T-helper 1 cell treated with Interleukin-12 subunit alpha and Interleukin-12 subunit beta and Interleukin-4 antibody, amounts not matched to agents 30 μg/mL and 1 μg/mL, for 36 hours (primary cell): ENCODE results near the gene MIS18A.
A peak's percentile ranks its signal among the peaks of the same experiment; 100 is the strongest.

Experiments used
- H3K27ac Mint-ChIP-seq: one replicate; pipeline ENCODE4 v1.8.0; 2021; ENCODE audit warnings: mild to moderate bottlenecking, mixed read lengths
- H3K27me3 Mint-ChIP-seq: one replicate; pipeline ENCODE4 v1.8.0; 2021; ENCODE audit warnings: low read depth, mixed read lengths
- H3K36me3 Mint-ChIP-seq: one replicate; pipeline ENCODE4 v1.8.0; 2021; ENCODE audit warnings: low read depth, mixed read lengths
- H3K4me1 Mint-ChIP-seq: one replicate; pipeline ENCODE4 v1.8.0; 2021; ENCODE audit warnings: low read depth, mixed read lengths
- H3K4me3 Mint-ChIP-seq: one replicate; pipeline ENCODE4 v1.8.0; 2021; ENCODE audit warnings: mild to moderate bottlenecking, moderate library complexity, mixed read lengths
- H3K9me3 Mint-ChIP-seq: one replicate; pipeline ENCODE4 v1.8.0; 2021; ENCODE audit warnings: mixed read lengths

MIS18A gene

DNA sequence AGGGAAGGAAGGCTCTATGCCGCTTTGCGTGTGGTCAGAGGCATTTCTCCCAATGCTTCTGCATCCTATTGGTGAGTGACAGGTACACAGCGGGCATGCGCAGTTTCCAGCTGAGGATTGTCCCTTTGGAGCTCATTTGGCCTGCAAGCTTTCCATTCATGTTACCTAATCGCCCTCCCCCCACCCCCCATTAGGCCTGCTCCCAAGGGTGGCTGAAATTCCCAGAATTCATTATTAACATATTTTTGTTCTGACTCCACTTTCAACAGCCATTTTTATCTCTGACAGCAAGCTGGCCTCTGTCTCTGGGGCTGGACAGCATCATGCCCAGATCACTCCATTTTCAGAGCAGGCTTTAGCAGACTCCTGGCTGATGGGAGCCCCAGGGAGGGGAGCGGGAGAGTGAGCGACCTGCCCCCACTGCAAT lies 25.6 kb downstream of the MIS18A start:
- no peak overlapping the region for H3K27ac Mint-ChIP-seq
- peaks cover 15% of the 10 kb centered on the region for H3K27me3 Mint-ChIP-seq
- H3K4me3 Mint-ChIP-seq: no peak overlapping the region
- H3K4me1 Mint-ChIP-seq: no peaks in the 10 kb centered on the region
- H3K9me3 Mint-ChIP-seq: peaks cover 17% of the 10 kb centered on the region
- H3K36me3 Mint-ChIP-seq: no peaks in the 10 kb centered on the region

DNA sequence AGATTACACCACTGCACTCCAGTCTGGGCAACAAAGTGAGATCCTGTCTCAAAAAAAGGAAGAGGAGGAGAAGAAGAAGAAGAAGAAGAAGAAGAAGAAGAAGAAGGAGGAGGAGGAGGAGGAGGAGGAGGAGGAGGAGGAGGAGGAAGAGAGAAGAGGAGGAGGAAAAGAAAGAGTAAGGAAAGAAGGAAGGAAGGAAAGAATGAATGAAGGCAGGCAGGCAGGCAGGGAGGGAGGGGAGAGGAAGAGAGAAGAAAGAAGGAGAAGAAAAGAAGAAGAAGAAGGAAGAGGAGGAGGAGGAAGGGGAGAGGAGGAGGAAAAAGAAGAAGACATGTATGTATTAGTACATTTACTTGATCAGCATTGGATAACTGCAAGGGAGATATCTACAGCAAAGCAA lies 26.7 kb downstream of the MIS18A start:
- no peaks in the 10 kb centered on the region for H3K36me3 Mint-ChIP-seq
- peaks cover 20% of the 10 kb centered on the region for H3K27me3 Mint-ChIP-seq
- peaks cover 17% of the 10 kb centered on the region for H3K9me3 Mint-ChIP-seq
- no peaks in the 10 kb centered on the region for H3K4me1 Mint-ChIP-seq
- H3K27ac Mint-ChIP-seq: no peak overlapping the region
- H3K4me3 Mint-ChIP-seq: no peak overlapping the region

DNA sequence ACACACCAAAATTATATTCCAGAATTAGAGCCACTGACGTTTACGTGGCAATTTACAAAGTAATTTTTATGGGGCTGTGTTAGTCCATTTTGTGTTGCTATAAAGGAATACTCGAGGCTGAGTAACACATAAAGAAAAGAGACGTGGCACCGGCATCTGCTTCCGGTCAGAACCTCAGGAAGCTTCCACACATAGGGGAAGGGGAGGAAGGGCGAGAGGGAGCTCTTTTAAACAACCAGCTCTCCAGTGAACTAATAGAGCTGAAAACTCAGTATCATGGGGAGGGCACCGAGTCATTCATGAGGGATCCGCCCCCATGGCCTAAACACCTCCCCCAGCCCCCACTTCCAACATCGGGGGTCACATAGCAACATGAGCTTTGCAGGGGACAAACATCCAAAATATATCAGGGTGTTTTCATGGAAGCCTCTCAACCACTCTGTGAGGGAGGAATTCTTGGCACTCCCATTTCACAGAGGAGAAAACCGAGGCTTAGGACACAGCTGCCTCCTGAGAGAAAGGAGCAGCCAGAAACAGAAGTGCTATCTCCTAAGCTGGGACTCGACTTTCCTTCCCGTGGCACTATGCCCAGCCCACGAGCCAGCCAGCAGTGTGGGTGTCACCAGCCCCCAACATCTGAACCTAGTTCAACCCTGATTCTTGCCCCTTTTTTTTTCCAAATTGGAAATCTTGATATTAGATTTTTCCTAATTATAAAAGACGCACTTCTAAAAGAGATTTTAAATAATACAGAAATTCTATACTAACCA lies 29.2 kb downstream of the MIS18A start:
- H3K27me3 Mint-ChIP-seq: peaks cover 25% of the 10 kb centered on the region
- no peak overlapping the region for H3K27ac Mint-ChIP-seq
- peaks cover 17% of the 10 kb centered on the region for H3K9me3 Mint-ChIP-seq
- H3K4me3 Mint-ChIP-seq: no peak overlapping the region
- no peaks in the 10 kb centered on the region for H3K36me3 Mint-ChIP-seq
- H3K4me1 Mint-ChIP-seq: no peaks in the 10 kb centered on the region

DNA sequence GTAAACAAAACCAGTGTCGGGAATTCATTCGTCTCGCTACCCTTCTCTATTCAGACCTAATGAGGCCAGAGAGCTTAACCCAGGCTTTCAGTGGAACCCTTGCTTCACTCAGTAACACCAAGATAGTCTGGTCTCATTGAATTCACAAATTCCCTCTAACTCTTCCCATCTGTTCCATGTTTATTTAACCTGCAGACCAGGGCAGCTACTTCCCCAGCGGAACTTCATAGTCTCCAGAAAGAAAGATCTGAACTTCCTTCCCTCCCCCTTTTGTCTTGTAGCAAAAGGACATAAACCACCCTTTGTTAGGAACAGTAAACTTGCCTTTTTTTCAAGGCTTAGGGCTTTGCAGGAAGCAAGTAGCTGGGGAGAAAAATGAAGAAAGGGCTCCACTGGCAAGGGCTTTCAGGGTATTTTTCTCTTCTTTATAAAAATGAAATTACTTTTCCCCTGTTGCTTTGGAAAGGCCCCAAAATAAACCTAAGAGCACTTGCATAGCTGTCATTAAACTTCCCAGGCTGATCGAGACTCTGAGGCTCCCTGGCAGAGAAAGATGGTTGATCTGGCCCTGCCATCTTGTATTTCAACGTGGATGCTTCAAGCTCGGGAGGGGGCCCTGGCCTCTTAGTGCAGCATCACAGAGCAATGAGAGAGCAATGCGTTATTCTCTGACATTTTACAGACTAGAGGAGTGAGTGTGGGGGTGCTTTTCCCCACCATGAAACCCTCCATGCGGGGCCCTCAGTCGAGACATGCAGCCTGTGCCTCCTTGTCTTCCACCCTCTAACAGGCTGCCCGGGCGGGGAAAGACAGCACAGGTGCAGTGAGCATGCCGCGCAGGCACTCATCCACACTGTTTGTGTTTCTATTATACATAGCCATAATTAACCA lies 30.0 kb downstream of the MIS18A start:
- H3K4me1 Mint-ChIP-seq: no peaks in the 10 kb centered on the region
- H3K36me3 Mint-ChIP-seq: no peaks in the 10 kb centered on the region
- H3K9me3 Mint-ChIP-seq: peaks cover 17% of the 10 kb centered on the region
- no peak overlapping the region for H3K27ac Mint-ChIP-seq
- H3K4me3 Mint-ChIP-seq: no peak overlapping the region
- peaks cover 29% of the 10 kb centered on the region for H3K27me3 Mint-ChIP-seq

DNA sequence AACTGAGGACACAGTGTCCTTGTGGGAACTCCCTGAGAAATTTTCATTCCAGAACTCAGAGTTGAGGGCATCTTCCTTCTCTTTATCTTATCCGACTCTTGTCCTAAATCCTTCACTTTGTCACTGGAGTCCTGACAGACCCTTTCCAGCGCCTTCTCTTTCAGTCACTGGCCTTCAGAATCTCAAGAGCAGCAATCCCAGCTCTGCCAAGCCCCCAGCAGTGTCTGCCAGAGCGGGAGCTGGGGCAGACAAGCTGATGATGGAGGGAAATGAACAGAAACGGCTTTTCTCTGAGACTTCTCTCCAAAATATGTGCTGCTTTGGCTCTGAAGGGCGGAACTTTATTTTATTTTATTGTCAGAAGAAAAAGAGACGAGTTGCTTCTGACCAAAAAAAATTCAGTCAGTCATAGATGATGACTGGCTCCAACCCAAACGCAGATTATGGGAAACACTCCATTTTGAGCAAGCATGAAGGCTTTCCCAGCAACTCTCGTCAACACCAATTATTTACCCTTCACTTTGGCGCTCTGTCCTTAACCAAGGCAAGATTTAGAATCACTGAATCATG lies 32.2 kb downstream of the MIS18A start:
- H3K9me3 Mint-ChIP-seq: peaks cover 15% of the 10 kb centered on the region
- H3K4me3 Mint-ChIP-seq: no peak overlapping the region
- no peak overlapping the region for H3K27ac Mint-ChIP-seq
- peaks cover 36% of the 10 kb centered on the region for H3K27me3 Mint-ChIP-seq
- no peaks in the 10 kb centered on the region for H3K36me3 Mint-ChIP-seq
- H3K4me1 Mint-ChIP-seq: no peaks in the 10 kb centered on the region

DNA sequence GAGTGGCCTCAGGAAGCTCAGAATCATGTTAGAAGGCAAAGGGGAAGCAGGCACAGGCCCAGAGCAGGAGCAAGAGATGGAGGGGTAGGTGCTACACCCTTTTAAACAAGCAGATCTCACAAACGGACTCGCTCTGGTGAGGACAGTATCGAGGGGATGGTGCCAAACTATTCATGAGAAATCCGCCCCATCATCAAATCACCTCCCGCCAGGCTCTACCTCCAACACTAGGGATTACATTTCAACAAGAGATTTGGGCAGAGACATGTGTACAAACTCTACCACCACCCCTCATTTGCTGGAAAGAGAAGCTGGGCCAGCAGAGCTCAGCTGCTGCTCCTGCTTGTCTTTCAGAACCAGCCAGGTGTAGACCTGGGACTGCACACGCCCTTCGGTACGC lies 32.9 kb downstream of the MIS18A start:
- Mint-ChIP-seq H3K27ac (no peak overlapping the region), H3K36me3 (no peaks in the 10 kb centered on the region), H3K27me3 (peaks cover 32% of the 10 kb centered on the region), H3K4me3 (no peak overlapping the region), H3K4me1 (peaks cover 2% of the 10 kb centered on the region), H3K9me3 (peaks cover 8% of the 10 kb centered on the region)

DNA sequence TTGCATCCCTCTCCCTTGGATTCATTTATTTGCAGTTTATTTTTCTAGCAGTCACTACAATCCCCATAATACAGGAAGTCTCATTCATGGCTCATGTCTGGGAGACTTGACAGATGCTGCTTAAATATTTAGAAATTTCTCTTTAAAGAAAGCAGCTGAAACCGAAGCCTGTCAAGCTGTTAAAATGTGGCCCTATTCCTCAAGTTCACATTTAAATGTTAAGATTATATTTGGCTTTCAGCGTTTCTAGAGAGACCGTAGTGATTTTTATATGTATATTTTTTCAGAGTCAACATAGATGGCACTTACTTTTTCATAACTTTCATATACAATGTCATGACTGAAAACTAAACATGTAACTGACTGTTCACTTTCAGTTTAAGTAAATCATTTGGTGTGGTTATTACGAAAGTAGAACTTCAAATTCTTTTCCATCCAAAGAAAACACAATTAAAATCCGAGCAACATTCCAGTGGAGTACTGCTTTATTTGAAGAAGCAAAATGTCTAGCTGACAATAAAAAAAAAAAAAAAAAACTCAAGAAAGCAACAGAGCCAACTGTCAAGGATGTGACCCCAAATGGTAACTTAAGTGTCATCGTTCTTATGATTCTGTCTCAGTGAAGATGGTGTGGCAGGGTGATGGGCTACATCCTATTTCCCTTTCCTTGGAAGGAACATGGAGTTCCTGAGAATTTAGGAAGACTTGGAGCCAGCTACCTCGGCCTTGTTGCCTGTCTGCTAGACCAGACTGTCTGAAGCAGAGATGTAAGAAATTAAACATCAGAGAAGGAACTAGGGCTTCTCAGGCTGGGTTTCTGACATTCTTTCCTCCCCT lies 37.8 kb downstream of the MIS18A start:
- H3K27me3 Mint-ChIP-seq: peaks cover 24% of the 10 kb centered on the region
- peak overlapping the region; percentile 11 for H3K4me3 Mint-ChIP-seq
- peaks cover 9% of the 10 kb centered on the region for H3K9me3 Mint-ChIP-seq
- no peaks in the 10 kb centered on the region for H3K36me3 Mint-ChIP-seq
- peaks cover 7% of the 10 kb centered on the region for H3K4me1 Mint-ChIP-seq
- no peak overlapping the region for H3K27ac Mint-ChIP-seq

DNA sequence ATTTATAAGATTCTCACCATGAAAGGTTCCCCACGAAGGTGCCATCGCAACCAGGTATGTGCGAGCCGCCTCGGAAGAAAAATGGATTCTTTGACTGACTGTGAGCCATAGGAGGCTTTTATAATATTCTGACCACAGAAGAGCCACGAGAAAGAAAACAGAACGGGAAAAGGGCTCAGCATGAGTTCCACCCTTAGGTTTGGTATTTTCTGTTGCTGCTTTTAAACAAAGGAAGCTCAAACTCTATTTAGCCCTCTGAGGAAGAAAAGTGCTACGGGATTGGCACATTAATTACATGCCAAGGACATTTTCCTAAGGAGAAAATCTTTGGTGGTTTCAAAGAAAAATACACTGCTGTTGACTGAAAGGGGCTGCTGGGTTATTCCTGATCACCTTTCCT lies 39.3 kb downstream of the MIS18A start:
- no peak overlapping the region for H3K4me3 Mint-ChIP-seq
- peaks cover 9% of the 10 kb centered on the region for H3K9me3 Mint-ChIP-seq
- H3K36me3 Mint-ChIP-seq: no peaks in the 10 kb centered on the region
- H3K27me3 Mint-ChIP-seq: peaks cover 17% of the 10 kb centered on the region
- peaks cover 7% of the 10 kb centered on the region for H3K4me1 Mint-ChIP-seq
- no peak overlapping the region for H3K27ac Mint-ChIP-seq

DNA sequence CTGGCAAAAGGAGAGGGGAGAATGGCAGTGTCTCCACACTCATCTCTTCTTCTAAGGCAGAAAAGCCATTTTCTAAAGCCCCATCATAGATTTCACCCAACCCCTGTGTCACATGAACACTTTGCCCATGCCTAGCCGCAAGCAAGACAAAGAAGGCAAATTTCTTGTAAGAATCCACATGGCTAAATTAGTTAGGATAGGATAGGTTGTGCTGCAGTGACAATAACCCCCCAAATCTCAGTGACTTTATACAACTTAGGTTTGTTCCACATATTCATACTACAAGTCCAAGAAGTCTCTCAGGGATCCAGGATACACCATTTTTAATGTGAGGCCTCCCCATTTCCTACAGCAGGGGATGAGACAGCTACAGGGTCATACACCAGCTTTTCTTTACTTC lies 40.8 kb downstream of the MIS18A start:
- no peak overlapping the region for H3K4me3 Mint-ChIP-seq
- H3K36me3 Mint-ChIP-seq: no peaks in the 10 kb centered on the region
- no peak overlapping the region for H3K27ac Mint-ChIP-seq
- H3K9me3 Mint-ChIP-seq: peaks cover 9% of the 10 kb centered on the region
- peaks cover 6% of the 10 kb centered on the region for H3K27me3 Mint-ChIP-seq
- H3K4me1 Mint-ChIP-seq: peaks cover 7% of the 10 kb centered on the region

DNA sequence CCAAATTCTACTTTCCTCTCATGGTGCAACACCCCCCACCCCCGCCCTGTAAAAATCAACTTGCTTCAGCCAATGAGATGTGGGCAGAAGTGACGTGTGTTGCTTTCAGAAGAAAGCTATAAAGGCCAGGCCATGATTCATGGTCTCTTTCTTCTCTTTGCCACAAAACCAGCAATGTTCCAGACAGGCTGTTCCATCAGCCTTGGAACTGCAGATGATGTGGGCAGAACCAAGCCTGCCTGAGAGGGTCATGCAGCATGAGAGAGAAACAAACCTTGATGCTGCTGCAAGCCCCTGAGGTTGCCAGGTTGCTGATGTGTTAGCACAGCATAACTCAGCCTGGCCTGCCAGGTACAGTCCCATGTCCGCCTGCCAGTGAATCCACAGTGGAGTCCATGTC lies 41.8 kb downstream of the MIS18A start:
- no peak overlapping the region for H3K27ac Mint-ChIP-seq
- H3K4me1 Mint-ChIP-seq: peaks cover 7% of the 10 kb centered on the region
- H3K4me3 Mint-ChIP-seq: no peak overlapping the region
- no peaks in the 10 kb centered on the region for H3K27me3 Mint-ChIP-seq
- H3K9me3 Mint-ChIP-seq: peaks cover 9% of the 10 kb centered on the region
- H3K36me3 Mint-ChIP-seq: no peaks in the 10 kb centered on the region

DNA sequence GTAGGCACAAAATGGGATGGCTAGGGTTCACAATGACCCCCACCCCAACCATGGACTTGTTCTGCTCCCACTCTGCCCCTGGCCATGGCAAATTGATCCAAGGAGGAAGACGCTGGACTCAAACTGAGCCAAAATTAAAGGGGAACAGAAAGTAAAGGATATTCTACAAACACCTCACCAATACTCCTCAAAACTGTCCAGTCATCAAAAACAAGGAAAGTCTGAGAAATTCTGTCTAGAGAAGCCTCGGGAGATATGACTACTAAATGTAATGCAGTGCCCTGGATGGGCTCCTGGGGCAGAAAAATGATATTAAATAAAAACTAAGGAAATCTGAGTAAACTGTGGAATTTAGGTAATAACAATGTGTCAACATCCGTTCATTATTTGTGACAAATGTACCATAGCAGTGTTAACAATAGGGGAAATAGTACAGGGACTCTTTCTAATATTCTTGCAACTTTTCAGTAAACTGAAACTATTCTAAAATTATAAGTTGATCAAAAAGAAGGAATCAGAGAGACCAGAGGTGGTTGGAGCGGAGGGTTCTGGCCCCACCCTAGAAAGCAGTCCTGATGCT lies 45.0 kb downstream of the MIS18A start:
- Mint-ChIP-seq H3K4me1 (no peaks in the 10 kb centered on the region), H3K27ac (no peak overlapping the region), H3K27me3 (no peaks in the 10 kb centered on the region), H3K9me3 (peaks cover 7% of the 10 kb centered on the region), H3K36me3 (no peaks in the 10 kb centered on the region), H3K4me3 (no peak overlapping the region)

DNA sequence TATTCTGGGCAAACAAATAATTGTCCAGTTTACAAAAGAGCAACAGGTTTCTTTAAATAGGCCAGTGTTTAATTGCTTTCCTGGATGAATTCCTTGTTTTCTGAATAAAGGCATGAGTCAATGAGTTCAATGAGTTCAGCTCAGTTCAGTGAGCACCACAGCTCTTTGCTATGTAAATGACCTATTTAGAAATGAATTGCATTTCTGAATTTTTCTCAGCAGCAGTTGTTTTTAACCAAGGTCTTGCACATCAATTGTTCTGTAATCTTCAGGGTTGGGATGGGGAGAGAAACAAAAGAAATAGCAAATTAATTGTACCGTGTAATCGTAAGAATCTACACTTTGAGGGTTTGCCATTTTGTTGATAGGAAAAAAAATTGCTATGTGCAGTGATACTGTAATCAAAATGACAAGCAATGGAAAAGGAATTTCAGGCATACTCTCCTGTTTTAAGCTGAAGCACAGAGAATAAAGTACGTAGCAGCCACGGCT lies 45.7 kb downstream of the MIS18A start:
- Mint-ChIP-seq H3K27me3 (no peaks in the 10 kb centered on the region), H3K36me3 (no peaks in the 10 kb centered on the region), H3K4me3 (no peak overlapping the region), H3K27ac (no peak overlapping the region), H3K4me1 (no peaks in the 10 kb centered on the region), H3K9me3 (peaks cover under 1% of the 10 kb centered on the region)

DNA sequence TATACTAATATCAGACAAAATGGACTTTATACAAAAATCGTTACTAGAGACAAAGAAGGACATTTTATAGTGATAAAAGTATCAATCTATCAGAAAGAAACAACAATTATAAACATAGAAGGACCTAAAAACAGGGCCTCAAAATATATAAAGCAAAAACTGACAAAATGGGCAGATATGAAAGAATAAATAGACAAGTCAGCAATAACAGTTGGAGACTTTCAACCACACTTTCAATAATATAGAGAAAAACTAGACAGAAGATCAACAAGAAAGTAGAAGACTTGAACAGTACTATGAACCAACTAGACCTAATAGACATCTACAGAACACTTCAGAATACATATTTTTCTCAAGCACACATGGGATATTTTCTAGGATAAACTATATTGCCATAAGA lies 52.4 kb downstream of the MIS18A start:
- Mint-ChIP-seq H3K27ac (no peak overlapping the region), H3K36me3 (no peaks in the 10 kb centered on the region), H3K4me3 (no peak overlapping the region), H3K9me3 (peaks cover 13% of the 10 kb centered on the region), H3K4me1 (no peaks in the 10 kb centered on the region), H3K27me3 (peaks cover 5% of the 10 kb centered on the region)
